HEK293 (cell line): ENCODE measurements around the gene ITIH5.

Source experiments
- CTCF ChIA-PET: fragments of 350-600 bp; formaldehyde crosslinking; extraction: SDS; loops from one replicate; lab custom pipeline; 2021; ENCODE audit warnings: antibody characterized with exemption; lab: Yijun Ruan, JAX
- POLR2A ChIA-PET: fragments of 300-600 bp; formaldehyde crosslinking; extraction: SDS; loops from one replicate; lab custom pipeline; 2020; ENCODE audit warnings: antibody characterized with exemption, inconsistent platforms; lab: Yijun Ruan, JAX
- H3K27ac ChIP-seq: fragments of 200-500 bp; sonication (Bioruptor generic); 2 replicates; pipeline ENCODE4 v1.5.1; 2014; ENCODE audit warnings: low read depth, low read length, control low read depth, inconsistent platforms; ENCODE audit errors: extremely low read depth
- H3K36me3 ChIP-seq, 2 experiments: fragments of 200-500 bp in 1 of 2; sonication (Bioruptor generic) in 1 of 2; 1 replicate in 1 of 2; 2 replicates in 1 of 2; pipeline ENCODE4 v1.5.1; 2014 to 2017; ENCODE audit warnings: inconsistent platforms in 2 of 2, low read length in 2 of 2; ENCODE audit not compliant: control insufficient read depth in 2 of 2, insufficient read depth in 1 of 2
- H3K4me1 ChIP-seq: fragments of 200-500 bp; sonication (Bioruptor generic); 2 replicates; pipeline ENCODE4 v1.5.1; 2014; ENCODE audit warnings: mild to moderate bottlenecking, low read length, inconsistent platforms; ENCODE audit not compliant: control insufficient read depth, insufficient read depth
- H3K4me3 ChIP-seq: 2 replicates; pipeline ENCODE4 v1.5.1; 2011; ENCODE audit warnings: low read depth, mild to moderate bottlenecking, control low read depth, low read length, moderate library complexity
- H3K9me3 ChIP-seq: fragments of 200-500 bp; sonication (Bioruptor generic); 2 replicates; pipeline ENCODE4 v1.5.1; 2014; ENCODE audit warnings: low read depth, low read length, inconsistent platforms; ENCODE audit not compliant: control insufficient read depth, insufficient read depth
- BCL11A ChIP-seq: fragments of 450-650 bp; formaldehyde crosslinking; IDR thresholded peaks from 2 replicates; pipeline ENCODE4 v1.5.1; 2016; ENCODE audit warnings: low read depth, missing biosample characterization, missing genetic modification characterization
- GFI1B ChIP-seq: fragments of 450-650 bp; formaldehyde crosslinking; IDR thresholded peaks from 2 replicates; pipeline ENCODE4 v1.5.1; 2016; ENCODE audit warnings: missing biosample characterization, missing genetic modification characterization
- HOXD13 ChIP-seq: sonication (generic); formaldehyde crosslinking; IDR thresholded peaks from 2 replicates; pipeline ENCODE4 v1.8.0; 2022; ENCODE audit warnings: missing genetic modification reagents, borderline replicate concordance
- KLF10 ChIP-seq: fragments of 450-650 bp; IDR thresholded peaks from 2 replicates; pipeline ENCODE4 v1.5.1; 2018; ENCODE audit warnings: missing biosample characterization, mild to moderate bottlenecking, missing genetic modification characterization
- MYNN ChIP-seq: fragments of 450-650 bp; formaldehyde crosslinking; IDR thresholded peaks from 2 replicates; pipeline ENCODE4 v1.5.1; 2016; ENCODE audit warnings: missing biosample characterization, missing genetic modification characterization, borderline replicate concordance
- MZF1 ChIP-seq: fragments of 450-650 bp; formaldehyde crosslinking; IDR thresholded peaks from 2 replicates; pipeline ENCODE4 v1.5.1; 2017; ENCODE audit warnings: missing biosample characterization, missing genetic modification characterization, borderline replicate concordance
- REPIN1 ChIP-seq: fragments of 450-650 bp; formaldehyde crosslinking; IDR thresholded peaks from 2 replicates; pipeline ENCODE4 v1.5.1; 2017; ENCODE audit warnings: missing biosample characterization, missing genetic modification characterization, low read depth
- SCRT2 ChIP-seq: fragments of 450-650 bp; formaldehyde crosslinking; IDR thresholded peaks from 2 replicates; pipeline ENCODE4 v1.5.1; 2016; ENCODE audit warnings: missing biosample characterization, missing genetic modification characterization
- SP3 ChIP-seq: fragments of 450-650 bp; formaldehyde crosslinking; IDR thresholded peaks from 2 replicates; pipeline ENCODE4 v1.5.1; 2016; ENCODE audit warnings: missing biosample characterization, missing genetic modification characterization
- YY2 ChIP-seq: fragments of 450-650 bp; formaldehyde crosslinking; IDR thresholded peaks from 2 replicates; pipeline ENCODE4 v1.5.1; 2016; ENCODE audit warnings: missing biosample characterization, missing genetic modification characterization
- ZBTB8A ChIP-seq: fragments of 450-650 bp; formaldehyde crosslinking; IDR thresholded peaks from 2 replicates; pipeline ENCODE4 v1.5.1; 2016; ENCODE audit warnings: missing biosample characterization, missing genetic modification characterization
- ZFP3 ChIP-seq: fragments of 450-650 bp; formaldehyde crosslinking; IDR thresholded peaks from 2 replicates; pipeline ENCODE4 v1.5.1; 2016; ENCODE audit warnings: low read depth, missing biosample characterization, missing genetic modification characterization
- ZNF114 ChIP-seq: fragments of 450-650 bp; formaldehyde crosslinking; IDR thresholded peaks from 2 replicates; pipeline ENCODE4 v1.5.0; 2017; ENCODE audit warnings: missing biosample characterization, missing genetic modification characterization
- ZNF140 ChIP-seq: fragments of 450-650 bp; formaldehyde crosslinking; IDR thresholded peaks from 2 replicates; pipeline ENCODE4 v1.5.1; 2016; ENCODE audit warnings: missing biosample characterization, missing genetic modification characterization
- ZNF175 ChIP-seq: fragments of 450-650 bp; formaldehyde crosslinking; IDR thresholded peaks from 2 replicates; pipeline ENCODE4 v1.5.1; 2016; ENCODE audit warnings: missing biosample characterization, missing genetic modification characterization
- ZNF274 ChIP-seq, 2 experiments: fragments of 200-500 bp in 1 of 2; fragments of 450-650 bp in 1 of 2; sonication (Bioruptor generic) in 1 of 2; formaldehyde crosslinking in 1 of 2; IDR thresholded peaks; 2 replicates each; pipeline versions ENCODE4 v1.5.1 to v1.6.1; 2014 to 2016; ENCODE audit warnings: borderline replicate concordance in 1 of 2, inconsistent platforms in 1 of 2, low read length in 1 of 2, missing biosample characterization in 1 of 2, missing genetic modification characterization in 1 of 2
- ZNF311 ChIP-seq: fragments of 450-650 bp; formaldehyde crosslinking; IDR thresholded peaks from 2 replicates; pipeline ENCODE4 v1.5.1; 2017; ENCODE audit warnings: missing biosample characterization, missing genetic modification characterization, borderline replicate concordance
- ZNF335 ChIP-seq: fragments of 450-650 bp; formaldehyde crosslinking; conservative IDR thresholded peaks from 2 replicates; pipeline ENCODE4 v1.5.1; 2016; ENCODE audit warnings: missing biosample characterization, missing genetic modification characterization
- ZNF350 ChIP-seq: fragments of 450-650 bp; formaldehyde crosslinking; IDR thresholded peaks from 2 replicates; pipeline ENCODE4 v1.5.0; 2017; ENCODE audit warnings: missing biosample characterization, mild to moderate bottlenecking, missing genetic modification characterization
- ZNF416 ChIP-seq: fragments of 450-650 bp; formaldehyde crosslinking; IDR thresholded peaks from 2 replicates; pipeline ENCODE4 v1.5.1; 2016; ENCODE audit warnings: missing biosample characterization, missing genetic modification characterization
- ZNF501 ChIP-seq: fragments of 450-650 bp; formaldehyde crosslinking; IDR thresholded peaks from 2 replicates; pipeline ENCODE4 v1.5.1; 2016; ENCODE audit warnings: missing biosample characterization, missing genetic modification characterization
- ZNF596 ChIP-seq: fragments of 450-650 bp; IDR thresholded peaks from 2 replicates; pipeline ENCODE4 v1.5.0; 2018; ENCODE audit warnings: missing biosample characterization, mild to moderate bottlenecking, missing genetic modification characterization, moderate library complexity
- ZNF610 ChIP-seq: fragments of 450-650 bp; formaldehyde crosslinking; IDR thresholded peaks from 2 replicates; pipeline ENCODE4 v1.5.1; 2016; ENCODE audit warnings: missing biosample characterization, missing genetic modification characterization, borderline replicate concordance
- ZNF670 ChIP-seq: fragments of 450-650 bp; formaldehyde crosslinking; IDR thresholded peaks from 2 replicates; pipeline ENCODE4 v1.5.1; 2016; ENCODE audit warnings: missing biosample characterization, missing genetic modification characterization, low read depth
- ZNF707 ChIP-seq: fragments of 450-650 bp; formaldehyde crosslinking; IDR thresholded peaks from 2 replicates; pipeline ENCODE4 v1.5.1; 2016; ENCODE audit warnings: missing biosample characterization, missing genetic modification characterization
- TF ChIP-seq, protein P1 (sequence below): fragments of 450-650 bp; formaldehyde crosslinking; IDR thresholded peaks from 2 replicates; pipeline ENCODE4 v1.5.1; 2016; ENCODE audit warnings: missing biosample characterization, missing genetic modification characterization
- TF ChIP-seq, protein P2 (sequence below): fragments of 450-650 bp; formaldehyde crosslinking; IDR thresholded peaks from 2 replicates; pipeline ENCODE4 v1.5.1; 2016; ENCODE audit warnings: missing biosample characterization, missing genetic modification characterization
- TF ChIP-seq, protein P3 (sequence below): fragments of 450-650 bp; formaldehyde crosslinking; IDR thresholded peaks from 2 replicates; pipeline ENCODE4 v1.5.1; 2016; ENCODE audit warnings: missing biosample characterization, missing genetic modification characterization

The ITIH5 gene

DNA sequence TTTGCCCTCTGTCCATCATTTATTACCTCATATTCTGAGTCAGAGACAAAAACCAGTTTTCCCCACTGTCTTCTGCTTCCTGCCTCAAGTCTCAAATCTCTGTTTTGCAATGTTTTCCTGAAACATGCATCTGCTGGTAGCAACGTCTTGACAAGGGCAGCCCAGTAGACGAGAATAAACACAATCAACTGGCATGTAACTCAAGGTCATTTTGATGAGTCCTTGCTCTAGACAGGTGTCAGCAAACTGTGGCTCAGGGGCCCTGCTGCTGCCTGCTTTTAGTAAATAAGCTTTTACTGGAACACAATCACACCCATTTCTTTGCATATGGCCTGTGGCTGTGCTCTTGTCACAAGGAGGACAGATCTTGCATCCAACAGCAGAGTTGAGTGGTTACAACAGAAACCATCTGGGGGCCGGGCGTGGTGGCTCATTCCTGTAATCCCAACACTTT, 59.8 kb downstream of the ITIH5 start:
- CTCF ChIA-PET: no interaction called here
- TF ChIP-seq HOXD13 (no peak), REPIN1 (tag by site-specific recombination) (no peak), MYNN (no peak), ZNF350 (tag by site-specific recombination) (no peak), SCRT2 (no peak), ZFP3 (tag by site-specific recombination) (no peak), YY2 (tag by site-specific recombination) (no peak), ZNF335 (tag by site-specific recombination) (no peak), ZNF670 (tag by site-specific recombination) (no peak), GFI1B (tag by site-specific recombination) (no peak), ZNF140 (tag by site-specific recombination) (no peak), ZNF596 (tag by site-specific recombination) (no peak)
- TF ChIP-seq, protein P1, sequence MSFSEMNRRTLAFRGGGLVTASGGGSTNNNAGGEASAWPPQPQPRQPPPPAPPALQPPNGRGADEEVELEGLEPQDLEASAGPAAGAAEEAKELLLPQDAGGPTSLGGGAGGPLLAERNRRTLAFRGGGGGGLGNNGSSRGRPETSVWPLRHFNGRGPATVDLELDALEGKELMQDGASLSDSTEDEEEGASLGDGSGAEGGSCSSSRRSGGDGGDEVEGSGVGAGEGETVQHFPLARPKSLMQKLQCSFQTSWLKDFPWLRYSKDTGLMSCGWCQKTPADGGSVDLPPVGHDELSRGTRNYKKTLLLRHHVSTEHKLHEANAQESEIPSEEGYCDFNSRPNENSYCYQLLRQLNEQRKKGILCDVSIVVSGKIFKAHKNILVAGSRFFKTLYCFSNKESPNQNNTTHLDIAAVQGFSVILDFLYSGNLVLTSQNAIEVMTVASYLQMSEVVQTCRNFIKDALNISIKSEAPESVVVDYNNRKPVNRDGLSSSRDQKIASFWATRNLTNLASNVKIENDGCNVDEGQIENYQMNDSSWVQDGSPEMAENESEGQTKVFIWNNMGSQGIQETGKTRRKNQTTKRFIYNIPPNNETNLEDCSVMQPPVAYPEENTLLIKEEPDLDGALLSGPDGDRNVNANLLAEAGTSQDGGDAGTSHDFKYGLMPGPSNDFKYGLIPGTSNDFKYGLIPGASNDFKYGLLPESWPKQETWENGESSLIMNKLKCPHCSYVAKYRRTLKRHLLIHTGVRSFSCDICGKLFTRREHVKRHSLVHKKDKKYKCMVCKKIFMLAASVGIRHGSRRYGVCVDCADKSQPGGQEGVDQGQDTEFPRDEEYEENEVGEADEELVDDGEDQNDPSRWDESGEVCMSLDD: no peak
- Histone ChIP-seq H3K27ac (no peak overlapping the region), H3K36me3 (no peaks in the 10 kb centered on the region), H3K4me3 (no peak overlapping the region), H3K4me1 (no peaks in the 10 kb centered on the region), H3K9me3 (no peaks in the 10 kb centered on the region)
- POLR2A ChIA-PET: no interaction called here

DNA sequence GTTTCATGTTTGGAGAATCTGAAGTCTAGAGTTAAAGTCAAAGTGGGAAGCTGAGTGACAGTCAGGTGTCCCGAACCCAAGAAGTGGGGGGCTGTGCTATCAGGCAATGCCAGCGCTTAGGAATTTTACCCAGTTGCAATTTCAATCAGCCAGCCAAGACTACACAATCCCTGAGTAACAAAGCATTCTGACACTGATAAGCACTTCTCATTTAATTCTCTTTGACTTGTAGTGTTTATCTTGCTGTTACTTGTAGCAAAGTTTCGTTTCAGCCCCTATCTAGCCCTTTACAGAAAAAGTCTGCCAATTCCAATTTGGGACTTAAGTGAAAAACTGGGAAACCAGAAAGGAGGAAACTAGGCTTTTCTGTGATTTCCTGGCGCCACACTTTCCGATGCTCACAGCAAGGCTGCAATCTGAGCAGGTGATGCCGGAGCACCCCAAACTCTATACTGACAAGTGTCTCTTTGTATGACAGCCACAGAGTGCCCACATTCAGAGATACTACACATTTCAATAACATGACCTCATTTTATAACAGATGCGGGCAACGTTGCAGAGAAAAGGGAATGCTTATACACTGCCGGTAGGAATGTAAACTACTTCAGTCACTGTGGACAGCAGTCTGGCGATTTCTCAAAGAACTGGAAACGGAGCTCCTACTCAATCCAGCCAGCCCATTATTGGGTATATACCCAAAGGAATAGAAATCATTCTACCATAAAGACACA, 61.0 kb downstream of the ITIH5 start:
- POLR2A ChIA-PET: no interaction called here
- TF ChIP-seq KLF10 (no peak), ZNF610 (no peak)
- TF ChIP-seq, protein P2, sequence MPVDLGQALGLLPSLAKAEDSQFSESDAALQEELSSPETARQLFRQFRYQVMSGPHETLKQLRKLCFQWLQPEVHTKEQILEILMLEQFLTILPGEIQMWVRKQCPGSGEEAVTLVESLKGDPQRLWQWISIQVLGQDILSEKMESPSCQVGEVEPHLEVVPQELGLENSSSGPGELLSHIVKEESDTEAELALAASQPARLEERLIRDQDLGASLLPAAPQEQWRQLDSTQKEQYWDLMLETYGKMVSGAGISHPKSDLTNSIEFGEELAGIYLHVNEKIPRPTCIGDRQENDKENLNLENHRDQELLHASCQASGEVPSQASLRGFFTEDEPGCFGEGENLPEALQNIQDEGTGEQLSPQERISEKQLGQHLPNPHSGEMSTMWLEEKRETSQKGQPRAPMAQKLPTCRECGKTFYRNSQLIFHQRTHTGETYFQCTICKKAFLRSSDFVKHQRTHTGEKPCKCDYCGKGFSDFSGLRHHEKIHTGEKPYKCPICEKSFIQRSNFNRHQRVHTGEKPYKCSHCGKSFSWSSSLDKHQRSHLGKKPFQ (tag by site-specific recombination): no peak
- Histone ChIP-seq H3K27ac (no peak overlapping the region), H3K4me3 (no peak overlapping the region), H3K36me3 (no peaks in the 10 kb centered on the region), H3K9me3 (no peaks in the 10 kb centered on the region), H3K4me1 (no peaks in the 10 kb centered on the region)
- CTCF ChIA-PET: interaction anchor here (0.8 kb wide), 1 partner anchor 20 kb away, joined by 4 read pairs; no protein-coding TSS in a partner anchor

DNA sequence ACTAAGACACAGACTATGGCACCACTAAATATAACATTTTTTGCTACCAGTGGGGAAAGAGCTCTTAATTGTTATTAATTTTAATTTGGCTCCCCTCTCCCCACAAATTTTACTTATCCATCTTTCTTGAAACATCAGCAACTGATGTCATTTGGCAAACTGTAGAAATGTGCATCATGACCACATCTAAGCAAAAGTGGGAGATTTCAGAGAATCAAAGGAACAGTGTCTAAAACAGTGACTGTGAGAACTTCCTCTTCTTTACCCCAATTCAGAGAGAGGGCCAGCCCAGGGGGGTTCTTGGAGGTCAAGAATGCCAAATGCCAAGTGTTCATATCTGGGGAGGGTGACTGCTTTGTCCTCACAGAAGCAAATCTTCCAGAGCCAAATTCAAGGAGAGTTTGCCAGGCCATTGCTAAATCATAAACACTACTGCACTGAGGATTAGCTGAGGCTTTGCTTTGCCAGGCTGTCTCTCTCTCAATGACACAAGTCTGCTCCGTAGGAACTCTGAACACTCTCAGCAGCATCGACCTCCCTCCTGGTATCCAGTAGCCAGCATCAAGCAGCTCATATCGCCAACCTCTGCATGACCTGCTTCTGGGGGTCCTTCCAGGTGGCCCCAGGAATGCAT, 65.6 kb downstream of the ITIH5 start:
- ChIA-PET CTCF (interaction anchor here (0.6 kb wide), 1 partner anchor 189 kb away, joined by 3 read pairs; no protein-coding TSS in a partner anchor), POLR2A (no interaction called here)
- Histone ChIP-seq H3K27ac (no peak overlapping the region), H3K4me1 (no peaks in the 10 kb centered on the region), H3K36me3 (no peaks in the 10 kb centered on the region), H3K4me3 (no peak overlapping the region), H3K9me3 (no peaks in the 10 kb centered on the region)
- TF ChIP-seq ZNF311 (no peak), ZNF416 (tag by site-specific recombination) (no peak), ZNF114 (tag by site-specific recombination) (no peak), ZNF501 (tag by site-specific recombination) (no peak), ZNF274 (IDR thresholded peaks at IDR 0.05; ENCODE audit: low read length) (no peak), ZNF274 (tag by site-specific recombination; IDR thresholded peaks at IDR 0.05; ENCODE audit: borderline replicate concordance) (no peak), MZF1 (tag by site-specific recombination) (no peak), ZBTB8A (tag by site-specific recombination) (no peak), SP3 (tag by site-specific recombination) (no peak), BCL11A (no peak), ZNF707 (tag by site-specific recombination) (no peak), ZNF175 (tag by site-specific recombination) (no peak)
- TF ChIP-seq, protein P3, sequence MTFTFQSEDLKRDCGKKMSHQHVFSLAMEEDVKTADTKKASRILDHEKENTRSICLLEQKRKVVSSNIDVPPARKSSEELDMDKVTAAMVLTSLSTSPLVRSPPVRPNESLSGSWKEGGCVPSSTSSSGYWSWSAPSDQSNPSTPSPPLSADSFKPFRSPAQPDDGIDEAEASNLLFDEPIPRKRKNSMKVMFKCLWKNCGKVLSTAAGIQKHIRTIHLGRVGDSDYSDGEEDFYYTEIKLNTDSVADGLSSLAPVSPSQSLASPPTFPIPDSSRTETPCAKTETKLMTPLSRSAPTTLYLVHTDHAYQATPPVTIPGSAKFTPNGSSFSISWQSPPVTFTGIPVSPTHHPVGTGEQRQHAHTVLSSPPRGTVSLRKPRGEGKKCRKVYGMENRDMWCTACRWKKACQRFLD (tag by site-specific recombination): no peak
